Retinal pigment epithelial cell (primary cell): ENCODE data around the gene GPATCH1.

Source experiments
- DNase-seq: peaks from one replicate; pipeline ENCODE4 v3.0.0-alpha.2; 2010; ENCODE audit warnings: low read depth
- H3K4me3 ChIP-seq: 2 replicates; pipeline ENCODE4 v1.5.1; 2011; ENCODE audit warnings: mild to moderate bottlenecking, low read length, control low read depth, moderate library complexity
- CTCF ChIP-seq: conservative IDR thresholded peaks from 2 replicates; pipeline ENCODE4 v1.5.1; 2011; ENCODE audit warnings: low read depth, low read length, control low read depth, inconsistent platforms

Gene GPATCH1

DNA sequence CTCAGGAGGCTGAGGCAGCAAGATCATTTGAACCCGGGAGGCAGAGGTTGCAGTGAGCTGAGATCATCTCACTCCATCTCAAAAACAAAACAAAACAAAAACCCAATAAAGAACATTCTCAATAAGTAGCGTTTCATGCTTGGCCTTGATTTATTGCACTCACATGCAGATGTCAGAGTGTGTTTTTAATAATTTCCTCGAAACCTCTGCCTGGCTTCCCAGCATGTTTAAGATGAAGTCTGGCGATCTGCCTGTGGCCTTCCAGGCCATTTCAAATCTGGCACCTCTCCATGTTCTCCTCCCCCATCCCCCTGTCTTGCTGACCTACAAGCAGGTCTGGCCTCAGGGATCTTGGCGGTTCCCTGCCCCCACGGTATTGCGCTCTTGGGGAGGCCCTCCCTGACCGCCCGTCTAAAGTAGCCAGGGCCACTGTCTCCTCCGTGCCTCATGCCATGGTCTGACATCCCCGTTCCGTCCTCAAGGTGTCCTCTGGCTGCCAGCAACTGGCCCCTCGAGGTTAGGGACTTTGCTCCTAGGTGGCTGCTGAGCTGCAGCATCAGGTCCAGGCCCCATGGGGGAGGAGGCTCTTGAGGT, 52.6 kb downstream of the GPATCH1 start:
- TF ChIP-seq CTCF: no peak
- no peak for DNase-seq

GRCh38 chr19:33134571-33135041, 53.6 kb downstream of the GPATCH1 start:
- TF ChIP-seq CTCF: no peak
- DNase-seq: no peak
- peak overlapping the region; percentile 10 for H3K4me3 ChIP-seq

More for the DNA sequence above, 52.6 kb downstream of the GPATCH1 start:
- H3K4me3 ChIP-seq: no peak overlapping the region

DNA sequence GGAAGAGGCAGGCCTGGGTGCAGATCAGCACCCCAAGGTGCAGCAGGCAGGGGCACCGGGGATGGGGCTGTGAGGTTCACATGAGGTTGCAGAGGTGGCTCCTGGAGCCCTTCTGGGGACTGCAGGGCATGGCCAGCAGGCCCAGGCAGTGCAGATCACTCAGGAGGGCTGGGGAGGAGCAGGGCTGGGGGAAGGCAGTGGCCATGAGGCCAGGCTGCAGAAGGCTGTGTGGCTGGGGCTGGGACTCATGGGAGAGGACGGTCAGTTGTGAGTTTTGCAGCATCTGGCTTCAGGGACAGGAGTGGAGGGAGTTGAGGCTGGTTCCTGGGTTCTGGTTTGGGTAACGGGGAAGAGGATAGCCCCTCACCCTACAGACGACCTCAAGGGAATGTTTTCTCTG, 58.2 kb downstream of the GPATCH1 start:
- no peak for TF ChIP-seq CTCF
- no peak for DNase-seq
- H3K4me3 ChIP-seq: no peak overlapping the region

- H3K4me3 ChIP-seq: no peak overlapping the region
- peak; percentile 94 for TF ChIP-seq CTCF
- no peak for DNase-seq
Measured at GRCh38 chr19:33143897-33144405, 63.0 kb downstream of the GPATCH1 start.

GRCh38 chr19:33146209-33146608, 65.2 kb downstream of the GPATCH1 start:
- TF ChIP-seq CTCF: no peak
- no peak for DNase-seq
- H3K4me3 ChIP-seq: no peak overlapping the region

GRCh38 chr19:33147538-33147937, 66.6 kb downstream of the GPATCH1 start:
- no peak overlapping the region for H3K4me3 ChIP-seq
- DNase-seq: no peak
- no peak for TF ChIP-seq CTCF

- no peak overlapping the region for H3K4me3 ChIP-seq
- no peak for TF ChIP-seq CTCF
- no peak for DNase-seq
Measured at GRCh38 chr19:33150852-33151518, 70.0 kb downstream of the GPATCH1 start.
